WTC11 (cell line): ENCODE data around the gene SNX32. TPM values are rescaled to one million over a fixed set of nuclear protein-coding genes. Genes with fewer than 3 reads are reported as not detected.

Experiments used
- ATAC-seq: fragments of 200-7000 bp; cut with Tn5 transposase; 2 replicates; pipeline ENCODE4 v1.10.0; 2021; ENCODE audit warnings: mild to moderate bottlenecking, moderate library complexity
- CTCF ChIA-PET: fragments of 300-600 bp; sonication (Branson Sonifier 250); formaldehyde crosslinking; loops from one replicate; lab custom pipeline; 2021; ENCODE audit warnings: antibody characterized with exemption; lab: Charles Lee
- POLR2A ChIA-PET: fragments of 350-600 bp; sonication (Branson Sonifier 250); formaldehyde crosslinking; loops from one replicate; lab custom pipeline; 2021; ENCODE audit warnings: antibody characterized with exemption; lab: Charles Lee
- DNase-seq: peaks from one replicate; pipeline ENCODE4 v3.0.0; 2021; ENCODE audit warnings: low spot score
- H3K27ac Mint-ChIP-seq: 2 replicates; pipeline ENCODE4 v1.8.0; 2021; ENCODE audit warnings: mixed read lengths
- H3K27me3 Mint-ChIP-seq: 2 replicates; pipeline ENCODE4 v1.8.0; 2021; ENCODE audit warnings: low read depth, mild to moderate bottlenecking, moderate library complexity, mixed read lengths
- H3K36me3 Mint-ChIP-seq: 2 replicates; pipeline ENCODE4 v1.8.0; 2021; ENCODE audit warnings: mixed read lengths
- H3K4me1 Mint-ChIP-seq: 2 replicates; pipeline ENCODE4 v1.8.0; 2022; ENCODE audit warnings: mixed read lengths
- H3K4me3 Mint-ChIP-seq: 2 replicates; pipeline ENCODE4 v1.8.0; 2021; ENCODE audit warnings: mild to moderate bottlenecking, moderate library complexity, mixed read lengths
- H3K9me3 Mint-ChIP-seq: 2 replicates; pipeline ENCODE4 v1.8.0; 2021; ENCODE audit warnings: mixed read lengths
- ATF2 ChIP-seq: sonication (generic); formaldehyde crosslinking; IDR thresholded peaks from 2 replicates; pipeline ENCODE4 v1.8.1; 2022; ENCODE audit warnings: low read depth, missing genetic modification reagents, borderline replicate concordance
- CDX4 ChIP-seq: fragments of 250-450 bp; sonication (Bioruptor Pico); IDR thresholded peaks from 2 replicates; pipeline ENCODE4 v1.9.0; 2021; ENCODE audit warnings: moderate library complexity, mild to moderate bottlenecking, inconsistent platforms, borderline replicate concordance
- E2F1 ChIP-seq: sonication (generic); formaldehyde crosslinking; IDR thresholded peaks from 2 replicates; pipeline ENCODE4 v1.8.0; 2022; ENCODE audit warnings: mild to moderate bottlenecking, missing genetic modification reagents
- ELF4 ChIP-seq: sonication (generic); formaldehyde crosslinking; IDR thresholded peaks from 2 replicates; pipeline ENCODE4 v1.8.1; 2022; ENCODE audit warnings: low read depth, mild to moderate bottlenecking, moderate library complexity, missing genetic modification reagents
- ETV6 ChIP-seq: sonication (generic); formaldehyde crosslinking; IDR thresholded peaks from 2 replicates; pipeline ENCODE4 v1.8.1; 2022; ENCODE audit warnings: mild to moderate bottlenecking, missing genetic modification reagents
- MAX ChIP-seq: sonication (generic); formaldehyde crosslinking; IDR thresholded peaks from 2 replicates; pipeline ENCODE4 v1.8.0; 2022; ENCODE audit warnings: mild to moderate bottlenecking, missing genetic modification reagents
- NFE2L1 ChIP-seq: sonication (generic); formaldehyde crosslinking; IDR thresholded peaks from 2 replicates; pipeline ENCODE4 v1.8.1; 2023; ENCODE audit warnings: missing genetic modification reagents
- NFYB ChIP-seq: sonication (generic); formaldehyde crosslinking; conservative IDR thresholded peaks from 2 replicates; pipeline ENCODE4 v1.8.0; 2022; ENCODE audit warnings: low read depth, missing genetic modification reagents
- SP1 ChIP-seq: sonication (generic); formaldehyde crosslinking; conservative IDR thresholded peaks from 2 replicates; pipeline ENCODE4 v1.8.1; 2022; ENCODE audit warnings: missing genetic modification reagents
- STAT6 ChIP-seq: sonication (generic); formaldehyde crosslinking; conservative IDR thresholded peaks from 2 replicates; pipeline ENCODE4 v1.8.1; 2023; ENCODE audit warnings: mild to moderate bottlenecking, low read depth, missing genetic modification reagents, moderate library complexity
- ZNF121 ChIP-seq: sonication (generic); formaldehyde crosslinking; IDR thresholded peaks from 2 replicates; pipeline ENCODE4 v1.8.0; 2023; ENCODE audit warnings: missing genetic modification reagents
- ZNF219 ChIP-seq: sonication (generic); formaldehyde crosslinking; IDR thresholded peaks from 2 replicates; pipeline ENCODE4 v1.8.0; 2023; ENCODE audit warnings: missing genetic modification reagents, mild to moderate bottlenecking, borderline replicate concordance
- ZNF263 ChIP-seq: sonication (generic); formaldehyde crosslinking; IDR thresholded peaks from 2 replicates; pipeline ENCODE4 v1.8.1; 2022; ENCODE audit warnings: low read depth, mild to moderate bottlenecking, moderate library complexity, missing genetic modification reagents
- ZNF281 ChIP-seq: sonication (generic); formaldehyde crosslinking; IDR thresholded peaks from 2 replicates; pipeline ENCODE4 v1.8.0; 2023; ENCODE audit warnings: mild to moderate bottlenecking, missing genetic modification reagents
- ZNF423 ChIP-seq: fragments of 250-450 bp; sonication (Bioruptor Pico); IDR thresholded peaks from 2 replicates; pipeline ENCODE4 v2.1.2; 2022; ENCODE audit warnings: mild to moderate bottlenecking, moderate library complexity
- ZNF671 ChIP-seq: fragments of 250-450 bp; sonication (Bioruptor Pico); IDR thresholded peaks from 2 replicates; pipeline ENCODE4 v1.8.0; 2021; ENCODE audit warnings: mild to moderate bottlenecking
- total RNA-seq: library from RNA; stranded (reverse); gene quantifications from 3 replicates; pipeline ENCODE4 v1.2.3, GENCODE V29; 2021
- TF ChIP-seq, protein P1 (sequence below): fragments of 250-450 bp; sonication (Bioruptor Pico); IDR thresholded peaks from 2 replicates; pipeline ENCODE4 v2.1.2; 2022; ENCODE audit warnings: mild to moderate bottlenecking, moderate library complexity

SNX32 gene
- total RNA-seq, 1 experiment from 2014 or later, result 2.9 TPM

DNA sequence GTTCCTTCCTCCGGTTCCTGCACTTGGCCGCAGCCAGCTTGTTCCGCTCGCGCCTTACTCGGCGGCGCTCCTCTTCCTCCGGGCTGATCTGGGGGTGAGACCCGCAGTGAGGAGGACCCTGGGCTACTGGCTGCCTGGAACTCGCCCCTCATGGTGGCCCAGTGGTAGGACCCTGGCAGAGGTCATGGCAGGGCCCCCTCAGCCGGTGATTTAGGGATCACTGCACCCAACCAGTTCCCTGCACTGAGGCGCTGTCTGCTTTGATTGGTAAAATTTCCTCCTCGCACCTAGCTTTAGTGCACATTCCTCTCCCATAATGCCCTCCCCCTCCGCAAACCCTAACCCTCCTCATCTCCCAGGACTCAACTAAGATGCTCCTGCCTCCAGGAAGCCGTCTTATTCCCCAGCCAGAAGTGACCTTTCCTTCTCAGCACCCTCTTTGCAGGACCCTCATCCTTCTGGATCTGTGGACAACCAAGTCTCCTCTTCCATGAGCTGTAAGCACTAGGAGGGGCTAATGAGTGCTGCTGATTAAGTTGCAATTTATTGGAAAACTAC is 60.4 kb downstream of the SNX32 start (continued):
- no peak for TF ChIP-seq STAT6
- no peak for TF ChIP-seq ZNF423 (CRISPR knock-in tag)
- no peak for TF ChIP-seq ZNF219 (CRISPR knock-in tag)
- TF ChIP-seq, all 79 proteins: peak for 0

- Mint-ChIP-seq H3K27me3 (peaks cover 32% of the 10 kb centered on the region), H3K4me1 (peaks cover 26% of the 10 kb centered on the region), H3K36me3 (peaks cover 2% of the 10 kb centered on the region), H3K27ac (peak overlapping the region; percentile 57; the same call in 1 of the 2 replicates), H3K9me3 (no peaks in the 10 kb centered on the region), H3K4me3 (no peak overlapping the region)
- DNase-seq (no peak), ATAC-seq (no peak)
- ChIA-PET CTCF (interaction anchor here (4.8 kb wide), 1 partner anchor 11 kb away, joined by 31 read pairs; no protein-coding TSS in a partner anchor), POLR2A (no interaction called here)
- TF ChIP-seq ATF2, result no peak
- TF ChIP-seq MAX, result no peak
- no peak for TF ChIP-seq ETV6
- TF ChIP-seq, protein P1, sequence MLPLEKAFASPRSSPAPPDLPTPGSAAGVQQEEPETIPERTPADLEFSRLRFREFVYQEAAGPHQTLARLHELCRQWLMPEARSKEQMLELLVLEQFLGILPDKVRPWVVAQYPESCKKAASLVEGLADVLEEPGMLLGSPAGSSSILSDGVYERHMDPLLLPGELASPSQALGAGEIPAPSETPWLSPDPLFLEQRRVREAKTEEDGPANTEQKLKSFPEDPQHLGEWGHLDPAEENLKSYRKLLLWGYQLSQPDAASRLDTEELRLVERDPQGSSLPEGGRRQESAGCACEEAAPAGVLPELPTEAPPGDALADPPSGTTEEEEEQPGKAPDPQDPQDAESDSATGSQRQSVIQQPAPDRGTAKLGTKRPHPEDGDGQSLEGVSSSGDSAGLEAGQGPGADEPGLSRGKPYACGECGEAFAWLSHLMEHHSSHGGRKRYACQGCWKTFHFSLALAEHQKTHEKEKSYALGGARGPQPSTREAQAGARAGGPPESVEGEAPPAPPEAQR (CRISPR knock-in tag), result no peak
- no peak for TF ChIP-seq SP1 (CRISPR knock-in tag)
- TF ChIP-seq ZNF671 (CRISPR knock-in tag), result no peak
- TF ChIP-seq NFE2L1 (CRISPR knock-in tag), result no peak
- no peak for TF ChIP-seq ZNF281 (CRISPR knock-in tag)
- TF ChIP-seq CDX4, result no peak
- no peak for TF ChIP-seq NFYB (CRISPR knock-in tag)
- TF ChIP-seq ZNF263, result no peak
- TF ChIP-seq ELF4 (CRISPR knock-in tag), result no peak
- TF ChIP-seq ZNF121, result no peak
- TF ChIP-seq E2F1 (CRISPR knock-in tag), result no peak
Measured at GRCh38 chr11:65895482-65895981, 61.8 kb downstream of the SNX32 start.
